Mucosa of gallbladder (tissue), 1 donor: ENCODE results near the gene MEDAG. TPM values are rescaled to one million over a fixed set of nuclear protein-coding genes. Genes with fewer than 3 reads are reported as not detected.

Source experiments
- DNase-seq: peaks from one replicate; pipeline ENCODE4 v3.0.0-alpha.2; 2020; ENCODE audit warnings: low spot score
- total RNA-seq: library from RNA; stranded (reverse); gene quantifications from one replicate; pipeline ENCODE4 v1.2.1, GENCODE V29; 2021
- donor health status: DM: no; HTN: no; CAD: no.

MEDAG gene
- 1.7 TPM for total RNA-seq

DNA sequence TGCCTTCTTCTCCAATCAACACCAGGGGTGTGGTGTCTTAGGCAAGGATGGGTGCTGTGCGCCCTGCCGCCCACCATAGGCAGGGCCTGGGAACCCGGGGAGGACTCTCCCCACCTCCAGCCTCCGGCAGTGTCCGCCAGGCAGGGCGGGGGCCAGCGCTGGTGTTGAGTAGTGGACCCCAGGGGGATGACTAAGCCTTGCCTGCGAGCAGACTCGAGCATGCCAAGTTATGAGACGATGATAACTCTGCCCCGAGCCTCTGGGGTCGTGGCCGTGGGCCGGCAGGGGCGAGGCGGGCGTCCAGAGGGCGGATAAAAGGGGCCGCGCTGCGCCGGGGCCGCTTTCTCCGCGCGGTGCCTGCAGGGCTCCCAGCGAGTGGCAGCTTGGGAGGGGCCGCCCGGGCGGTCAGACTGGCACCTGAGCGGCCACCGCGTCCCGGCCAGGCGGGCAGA is at the start of gene MEDAG:
Gene MEDAG, plus strand, starts transcription at position 340 of the 452 bp plus-strand sequence. CDS start 245 bp downstream, outside the sequence.
- no peak for DNase-seq

DNA sequence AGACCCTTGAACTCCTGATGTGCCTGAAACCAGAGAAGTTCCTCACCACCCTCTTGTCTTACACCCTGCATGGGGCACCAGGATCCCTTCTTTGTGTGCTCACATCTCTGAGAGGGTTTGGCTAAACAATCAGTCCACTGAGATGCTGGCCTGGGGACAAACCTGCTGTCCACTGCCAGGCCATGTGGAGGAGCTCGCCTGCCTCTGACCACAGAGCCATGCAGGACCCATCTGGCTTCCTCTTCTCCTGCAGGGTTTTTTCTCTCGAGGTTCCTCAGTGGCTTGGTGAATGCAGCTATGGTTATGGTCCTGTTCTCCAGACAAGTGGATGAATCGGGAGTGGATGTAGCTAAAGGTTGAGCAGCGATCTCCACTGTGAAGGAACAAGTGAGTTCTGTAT is 49.1 kb upstream of the MEDAG start:
- DNase-seq: no peak

DNA sequence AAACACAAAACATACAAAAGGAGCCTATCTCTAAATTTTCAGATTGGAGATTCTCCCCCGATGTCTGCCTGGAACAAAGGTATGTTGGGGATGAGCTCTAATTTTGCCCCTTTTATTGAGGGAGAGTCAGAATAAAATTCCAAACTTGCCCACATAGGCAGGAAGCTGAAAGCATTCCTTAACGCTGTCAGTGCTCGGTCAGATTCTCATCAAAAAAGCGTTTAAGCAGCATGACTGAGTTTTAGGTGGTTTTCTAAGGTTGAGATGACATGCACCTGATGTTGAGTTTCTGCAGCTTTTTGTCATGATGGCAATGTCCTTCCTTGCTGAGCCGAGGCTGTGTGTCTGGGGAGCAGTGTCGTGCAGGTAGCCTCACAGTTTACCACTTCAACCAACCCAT is 48.4 kb upstream of the MEDAG start:
- no peak for DNase-seq

DNA sequence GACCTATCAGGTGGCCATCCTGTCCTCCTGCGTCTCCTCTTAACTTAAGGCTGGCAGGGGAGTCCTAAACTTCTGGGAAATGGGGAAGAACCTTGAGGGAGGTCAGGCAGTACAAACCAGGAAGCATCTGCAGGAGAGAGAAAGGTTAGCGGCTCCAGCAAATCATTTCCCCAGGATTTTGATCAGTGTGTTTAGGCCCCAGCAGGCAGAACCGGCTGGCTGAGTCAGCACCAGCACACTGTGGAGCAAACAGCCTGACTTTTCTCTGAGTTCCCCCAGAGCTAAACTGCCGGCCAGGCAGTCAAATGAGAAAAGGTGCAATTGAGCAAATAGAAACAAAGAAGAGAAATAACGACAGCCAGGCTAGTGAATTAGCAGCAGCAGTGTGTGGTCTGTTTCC is 46.7 kb upstream of the MEDAG start:
- DNase-seq: no peak

DNA sequence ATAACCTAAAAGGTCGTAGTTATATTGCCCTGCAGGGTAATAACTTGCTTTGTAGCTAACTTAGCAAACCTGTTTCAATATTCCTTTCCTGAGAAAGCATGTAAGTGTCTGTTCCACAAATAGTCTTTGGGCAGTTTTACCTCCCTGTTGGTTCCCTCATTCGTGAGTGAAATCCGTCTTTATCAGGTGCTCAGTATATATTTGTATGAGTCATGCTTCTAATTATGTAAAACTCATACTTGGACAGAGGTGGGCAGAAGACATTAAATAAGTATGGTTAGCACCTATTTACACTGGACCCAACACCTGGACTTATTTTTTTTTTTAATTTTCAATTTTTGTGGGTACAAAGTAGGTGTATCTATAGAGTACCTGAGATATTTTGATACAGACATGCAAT is 44.9 kb upstream of the MEDAG start:
- no peak for DNase-seq

DNA sequence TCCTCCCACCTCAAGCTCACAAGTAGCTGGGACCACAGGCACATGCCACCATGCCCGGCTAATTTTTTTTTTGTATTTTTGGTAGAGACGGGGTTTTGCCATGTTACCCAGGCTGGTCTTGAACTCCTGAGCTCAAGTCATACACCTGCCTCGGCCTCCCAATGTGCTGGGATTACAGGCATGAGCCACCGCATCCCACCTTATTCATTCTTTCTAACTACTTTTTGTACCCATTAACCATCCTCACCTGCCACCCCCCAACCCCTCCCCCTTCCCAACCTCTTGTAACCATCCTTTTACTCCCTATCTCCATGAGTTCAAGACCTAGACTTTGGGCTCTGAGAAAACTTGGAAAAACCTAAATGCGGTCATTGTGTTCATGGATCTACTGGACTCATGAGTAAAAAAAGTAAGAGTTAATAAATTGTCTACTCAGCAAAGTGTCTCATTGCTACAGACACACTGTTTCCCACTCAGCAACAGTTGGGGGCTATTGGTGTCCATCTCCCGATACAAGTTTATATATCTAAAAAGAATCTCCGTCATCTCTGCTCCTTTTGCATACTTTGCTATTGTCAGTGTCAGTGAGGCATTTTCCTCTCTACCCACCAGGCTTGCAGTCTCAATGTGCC is 44.1 kb upstream of the MEDAG start:
- DNase-seq: no peak

DNA sequence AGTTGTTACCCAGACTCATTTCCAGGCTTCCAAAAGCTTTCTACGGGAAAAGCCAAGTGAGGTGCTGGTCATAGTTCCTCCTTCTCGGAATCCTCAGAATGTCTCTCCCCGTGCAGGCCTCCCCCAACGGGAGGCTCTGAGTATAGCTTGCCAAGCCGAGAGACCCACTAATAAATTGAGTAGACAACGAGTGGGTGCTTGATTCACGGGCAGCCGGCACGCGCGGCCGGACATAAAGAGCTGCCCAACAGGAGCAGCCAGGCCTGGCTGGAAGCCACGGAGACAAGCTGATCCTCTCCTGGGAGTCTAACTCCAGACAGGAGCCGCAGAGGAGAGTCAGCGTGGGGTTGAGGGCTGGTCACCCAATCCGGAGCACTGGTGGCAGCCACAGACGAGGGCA is 43.4 kb upstream of the MEDAG start:
- DNase-seq: no peak

DNA sequence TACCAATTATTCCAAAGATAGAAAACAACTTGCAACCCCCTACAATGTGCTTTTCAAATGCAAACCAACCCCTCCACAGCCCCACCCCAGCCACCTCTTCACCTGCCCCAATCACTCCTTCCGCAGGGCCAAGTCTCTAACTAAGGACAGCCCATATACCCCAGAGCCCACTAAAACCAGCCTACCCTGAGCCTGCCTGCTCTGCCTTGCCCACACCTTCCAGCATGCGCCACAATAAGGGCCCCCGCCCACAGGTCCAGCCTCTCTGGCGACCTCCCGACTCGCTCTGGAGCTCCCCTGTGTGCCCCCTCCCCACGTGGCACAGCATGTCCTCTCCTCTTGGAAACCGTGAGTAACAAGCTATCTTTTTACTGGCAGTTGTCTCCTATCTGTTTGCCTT is 42.8 kb upstream of the MEDAG start:
- DNase-seq: no peak

DNA sequence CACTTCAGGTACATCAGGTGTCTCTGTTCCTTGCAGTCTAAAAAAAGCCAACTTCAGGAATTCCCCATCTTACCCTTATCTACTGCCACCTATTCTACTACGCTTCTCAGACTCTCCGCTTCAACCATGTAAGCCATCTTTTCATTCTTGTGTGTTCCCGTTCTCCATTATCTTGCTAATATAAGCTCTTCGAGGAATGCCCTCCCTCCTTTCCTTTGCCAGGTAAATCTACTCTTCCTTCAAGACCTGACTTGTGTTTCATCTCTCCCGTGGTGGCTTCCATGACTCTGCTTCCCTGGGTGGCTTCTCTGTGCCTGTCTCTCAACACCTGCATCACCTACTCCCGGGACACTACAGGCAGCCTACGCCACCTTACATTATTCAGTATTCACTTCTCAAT is 42.3 kb upstream of the MEDAG start:
- DNase-seq: no peak

DNA sequence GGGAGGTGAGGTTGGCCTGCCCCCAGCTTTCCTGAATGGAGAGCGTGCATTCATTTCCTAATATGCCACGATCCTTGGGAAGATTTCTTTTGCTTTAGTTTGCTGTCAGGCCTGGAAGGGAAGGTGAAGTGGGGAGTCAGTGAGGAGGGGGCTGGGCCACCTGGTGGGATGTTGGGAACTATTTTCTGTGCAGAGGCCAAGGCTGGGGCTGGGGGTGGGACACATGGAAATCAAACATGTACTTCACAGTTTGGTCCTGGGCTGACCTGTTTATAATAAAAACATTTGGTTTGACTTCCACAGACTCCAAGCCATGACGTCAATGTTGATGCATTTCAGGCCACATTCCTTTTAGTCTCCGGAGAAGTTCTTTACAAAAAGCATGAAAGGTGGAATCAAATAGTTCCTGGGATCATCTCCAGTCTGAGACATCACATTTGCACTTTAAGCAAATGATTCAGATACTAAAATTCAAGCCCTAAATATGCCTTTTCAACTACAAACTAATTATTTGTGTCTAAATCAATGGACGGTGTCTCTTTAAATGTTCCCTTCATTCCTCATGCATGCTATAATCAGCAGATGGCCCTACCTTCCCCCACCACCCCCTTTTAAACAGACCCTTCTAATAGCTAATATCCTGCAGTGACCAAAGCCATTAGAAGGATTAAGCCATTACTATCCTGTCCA is 41.5 kb upstream of the MEDAG start:
- no peak for DNase-seq

DNA sequence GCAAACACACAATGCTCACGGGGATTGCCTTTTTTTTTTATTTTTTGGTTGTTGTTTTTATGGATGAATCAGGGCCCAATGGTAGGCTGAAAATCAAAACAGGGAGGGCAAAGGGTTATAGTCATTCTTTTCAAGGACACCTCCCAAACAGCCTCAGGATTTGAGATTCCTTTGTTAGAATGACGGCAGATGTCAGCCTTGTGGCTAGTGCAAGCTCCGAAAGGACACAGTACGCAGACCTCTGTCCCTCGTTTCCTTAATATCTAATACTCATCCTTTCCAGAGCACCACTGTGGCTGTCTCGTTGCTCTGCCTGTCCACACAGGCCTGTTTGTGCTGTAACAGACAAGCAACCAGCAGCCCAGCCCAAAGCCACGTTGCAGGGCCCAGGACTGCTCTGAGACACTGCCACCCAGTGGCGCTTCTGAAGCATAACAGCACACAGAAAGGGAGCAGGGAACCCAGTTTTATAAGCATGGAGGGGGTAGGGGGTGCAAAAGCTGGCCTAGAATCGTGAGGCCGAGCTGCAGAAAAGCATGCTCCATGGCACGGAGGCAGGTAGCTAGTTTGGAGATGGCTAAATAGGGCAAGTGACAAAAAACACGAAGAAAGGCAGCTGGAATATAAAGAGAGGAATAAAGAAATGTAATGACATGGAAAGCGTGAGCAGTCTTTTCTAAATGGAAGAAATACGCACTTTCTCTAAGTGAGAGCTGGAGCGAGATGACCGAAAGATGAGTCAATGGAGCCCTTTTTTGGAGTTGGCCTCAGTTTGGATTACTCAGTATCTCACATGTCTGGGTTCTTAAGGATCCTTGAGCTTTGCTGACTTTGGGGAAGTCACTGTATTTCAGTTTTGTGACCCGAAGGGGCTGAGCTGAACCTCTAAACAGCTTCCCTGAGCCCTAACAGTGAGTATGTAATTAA is 40.7 kb upstream of the MEDAG start:
- DNase-seq: peak; percentile 75

DNA sequence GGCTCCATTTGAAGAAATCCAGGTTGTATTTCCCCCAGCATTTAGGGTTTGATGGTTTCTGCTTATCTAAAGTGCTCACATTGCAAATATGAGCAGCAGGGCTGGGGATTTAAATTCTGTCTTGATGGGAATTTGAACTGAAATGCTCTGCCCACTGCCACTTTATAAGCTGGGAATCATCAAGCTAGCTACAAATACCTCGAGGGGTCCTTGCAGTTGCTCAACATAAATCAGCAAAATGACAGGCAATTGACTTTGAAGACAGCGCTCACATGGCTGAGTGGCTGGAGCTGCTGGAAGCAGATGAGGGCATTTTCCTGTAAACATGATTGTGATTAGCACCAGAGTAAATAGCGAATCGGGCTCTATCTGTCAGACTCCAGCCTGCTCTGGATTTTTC is 39.4 kb upstream of the MEDAG start:
- no peak for DNase-seq

DNA sequence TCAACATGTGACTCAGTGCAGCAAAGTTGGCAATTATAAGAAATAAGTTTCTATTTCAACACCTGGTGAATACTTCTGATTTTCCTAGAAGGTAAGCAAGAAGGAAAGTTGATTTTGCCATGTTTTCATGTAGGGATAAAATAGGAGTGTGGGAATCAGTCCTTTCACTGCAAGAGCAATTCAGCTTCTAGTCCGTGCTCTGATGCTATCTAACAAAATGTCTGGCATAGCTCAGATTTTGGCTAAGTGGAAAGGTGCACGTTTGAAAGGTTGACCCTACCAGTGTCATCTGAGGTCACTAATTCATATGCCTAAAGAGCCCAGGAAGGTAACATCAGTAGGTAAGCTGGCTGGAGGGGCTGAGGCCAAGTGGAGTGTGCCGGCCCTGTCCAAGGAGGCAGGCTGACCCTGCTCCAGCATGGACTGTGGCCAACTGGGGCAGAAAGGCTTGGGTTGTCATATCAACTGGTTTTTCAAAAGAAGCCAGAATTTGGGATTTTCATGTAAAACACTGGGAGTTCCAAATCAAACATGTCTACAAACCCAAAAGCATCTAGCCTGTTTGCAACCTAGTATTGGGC is 38.9 kb upstream of the MEDAG start:
- no peak for DNase-seq

DNA sequence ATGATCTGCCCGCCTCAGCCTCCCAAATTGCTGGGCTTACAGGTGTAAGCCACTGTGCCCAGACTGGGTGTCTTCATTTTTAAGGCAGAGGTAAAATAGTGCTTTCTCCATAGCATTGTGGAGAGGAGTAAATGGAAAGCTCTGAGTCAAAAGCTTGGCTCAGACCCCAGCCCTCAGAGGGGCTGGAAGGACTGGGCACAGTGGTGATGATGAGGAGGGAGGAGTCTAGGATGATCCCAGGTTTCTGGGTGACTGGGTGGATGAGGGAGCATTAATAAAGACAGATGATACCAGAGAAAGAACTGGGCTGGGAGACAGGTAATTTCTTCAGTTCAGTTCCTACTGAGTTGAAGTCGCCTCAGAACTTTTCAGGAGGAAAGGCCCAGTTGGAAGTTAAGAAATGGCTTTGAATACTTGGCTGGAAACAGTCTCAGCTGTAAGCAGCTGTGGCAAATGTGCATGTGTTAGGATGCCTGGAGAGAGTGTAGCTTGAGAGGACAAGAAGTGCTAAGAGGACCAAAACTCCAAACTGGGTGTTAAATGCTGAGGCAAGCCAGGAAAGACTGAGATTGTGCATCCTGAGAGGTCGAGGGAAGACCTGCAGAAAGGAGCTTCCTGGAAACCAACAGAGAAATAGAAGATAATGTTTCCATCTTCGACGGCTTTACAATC is 37.1 kb upstream of the MEDAG start:
- no peak for DNase-seq

DNA sequence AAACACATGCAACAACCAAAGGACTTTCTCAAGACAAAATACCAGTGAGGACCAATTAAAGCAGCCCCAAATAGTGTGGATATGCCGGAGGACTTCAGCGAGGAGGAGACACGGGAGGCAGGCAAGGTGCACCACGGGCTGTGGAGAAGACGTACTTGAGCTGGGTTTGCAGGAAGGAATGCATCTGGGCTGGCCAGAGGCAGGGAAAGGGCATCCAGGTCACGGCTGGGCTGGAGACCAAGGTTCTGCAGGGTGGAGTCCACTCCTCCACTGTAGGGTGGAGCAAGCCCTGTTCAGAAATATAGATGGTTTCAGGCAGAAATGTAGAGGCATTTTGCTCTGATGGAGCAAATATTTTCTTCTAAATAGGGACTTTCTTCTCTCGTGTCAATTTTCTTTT is 36.6 kb upstream of the MEDAG start:
- DNase-seq: no peak

DNA sequence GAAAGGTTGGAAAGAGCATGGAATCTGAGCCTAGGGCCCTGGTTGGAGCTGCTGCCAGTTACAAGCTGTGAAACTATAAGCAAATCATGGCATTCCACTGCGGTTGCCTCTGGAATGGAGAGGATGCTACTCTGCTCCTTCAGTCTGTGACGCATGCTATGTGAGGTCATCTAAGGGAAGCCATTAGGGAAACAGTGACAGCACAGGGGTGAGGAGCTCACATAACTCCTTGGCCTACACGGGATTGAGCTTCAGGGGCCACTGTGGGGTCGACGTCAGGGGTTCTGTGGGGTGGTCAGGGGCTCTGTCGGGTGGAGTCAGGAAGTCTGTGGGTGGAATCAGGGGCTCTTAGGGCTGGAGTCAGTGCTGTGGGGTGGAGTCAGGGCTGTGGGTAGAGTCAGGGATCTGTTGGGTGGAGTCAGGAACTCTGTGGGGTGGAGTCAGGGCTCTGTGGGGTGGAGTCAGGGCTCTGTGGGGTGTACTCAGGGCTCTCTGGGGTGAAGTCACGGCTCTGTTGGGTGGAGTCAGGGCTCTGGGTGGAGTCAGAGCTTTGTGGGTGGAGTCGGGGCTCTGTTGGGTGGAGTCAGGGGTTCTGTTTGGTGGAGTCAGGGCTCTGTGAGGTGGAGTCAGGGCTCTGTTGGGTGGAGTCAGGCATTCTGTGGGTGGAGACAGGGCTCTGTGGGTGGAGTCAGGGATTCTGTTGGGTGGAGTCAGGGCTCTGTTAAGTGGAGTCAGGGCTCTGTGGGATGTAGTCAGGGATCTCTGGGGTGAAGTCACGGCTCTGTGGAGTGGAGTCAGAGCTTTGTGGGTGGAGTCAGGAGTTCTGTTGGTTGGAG is 35.8 kb upstream of the MEDAG start:
- peak; percentile 67 for DNase-seq

DNA sequence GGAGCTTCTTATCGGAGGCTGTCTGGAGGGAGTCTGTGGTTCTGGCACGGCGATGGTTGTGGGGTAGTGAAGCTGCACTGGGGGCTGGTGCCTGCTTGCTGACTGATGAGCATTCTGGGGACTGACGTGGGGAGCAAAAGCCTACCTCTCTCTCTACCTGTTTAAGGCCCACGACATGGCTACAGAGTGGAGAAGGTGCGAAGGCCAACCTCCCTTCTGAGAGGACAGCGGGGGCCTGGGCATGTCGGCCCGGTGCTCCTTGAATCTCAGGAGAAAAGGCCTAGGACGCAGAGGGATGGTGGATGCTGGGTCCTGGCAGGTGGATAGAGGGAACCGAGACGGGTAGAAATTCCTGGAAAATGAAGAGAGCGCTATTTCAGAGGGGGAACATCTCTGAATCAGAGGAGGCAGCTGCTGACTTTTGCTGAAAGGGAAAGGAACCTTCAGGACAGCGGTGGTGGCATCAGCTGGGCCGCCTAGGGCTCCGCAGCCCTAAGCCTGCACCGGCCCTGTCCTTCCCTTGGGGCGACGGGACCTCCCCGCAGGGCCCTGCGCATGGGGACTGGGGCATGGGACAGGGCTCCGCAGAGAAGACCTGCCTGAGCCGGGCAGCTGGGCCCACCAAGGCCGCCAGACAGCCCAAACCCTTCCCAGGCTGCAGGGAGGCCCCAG is 35.0 kb upstream of the MEDAG start:
- no peak for DNase-seq

DNA sequence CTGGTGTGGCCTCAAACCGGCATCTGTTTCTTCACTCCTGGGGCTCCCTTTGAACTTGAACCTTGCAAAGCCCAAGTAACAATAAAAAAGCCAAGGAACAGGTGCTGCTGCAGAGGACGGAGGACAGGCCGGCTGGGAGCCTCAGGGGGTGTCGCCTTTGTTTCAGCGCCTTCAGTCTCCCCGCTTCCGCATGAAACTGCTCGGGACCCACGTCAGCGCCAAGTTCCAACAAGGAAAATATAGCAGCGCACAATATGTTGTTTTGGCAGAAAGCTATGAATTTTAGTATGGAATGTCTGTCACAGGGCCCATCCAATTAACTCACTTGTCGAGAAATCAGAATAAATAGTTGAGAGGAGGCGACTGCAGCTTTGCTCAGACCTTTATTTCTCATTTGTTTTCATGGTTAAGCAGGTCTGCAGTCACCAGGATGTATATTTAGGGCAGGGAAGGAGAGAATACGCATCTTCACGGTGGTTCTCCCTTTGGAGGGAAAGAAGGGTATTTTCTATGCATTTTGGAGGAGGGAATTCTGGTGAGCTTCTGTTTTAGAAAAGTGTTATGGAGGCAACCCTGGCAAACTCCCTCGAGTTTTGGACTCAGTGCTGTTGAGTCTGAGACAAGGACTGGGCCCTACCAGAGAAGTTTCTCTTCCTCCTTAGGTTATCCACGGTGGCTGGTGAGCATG is 34.3 kb upstream of the MEDAG start:
- no peak for DNase-seq

DNA sequence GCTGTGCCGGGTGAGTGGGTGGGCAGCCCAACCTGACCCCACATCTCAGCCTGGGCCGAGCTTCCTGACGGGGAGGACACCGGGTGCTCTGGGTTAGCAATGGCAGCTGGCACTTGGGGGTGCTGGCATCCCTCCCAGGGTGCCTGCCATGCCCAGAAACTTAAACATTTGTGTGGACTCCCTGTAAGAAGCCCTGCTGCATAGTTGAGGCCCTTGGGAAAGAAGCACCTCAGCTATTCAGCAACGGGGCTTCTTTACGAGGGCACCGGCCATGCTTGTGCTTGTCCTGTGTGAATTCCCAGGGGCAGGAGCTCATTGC is 33.8 kb upstream of the MEDAG start:
- DNase-seq: no peak
